Spleen (tissue), 11 donors: Measurements from ENCODE around the gene IQGAP2. TPM values are rescaled to one million over a fixed set of nuclear protein-coding genes. Genes with fewer than 3 reads are reported as not detected.

Experiments
- DNase-seq: peaks from one replicate; pipeline ENCODE4 v3.0.0-alpha.2; 2020
- H3K27ac ChIP-seq, 8 donors: fragments of 200-600 bp; sonication (generic) in 7 of 8; 1 replicate in 4 of 8; 2 replicates in 4 of 8; pipeline versions ENCODE4 v1.5.0 to v1.8.0; 2016 to 2021; ENCODE audit warnings: inconsistent platforms in 4 of 8, mild to moderate bottlenecking in 4 of 8, moderate library complexity in 1 of 8
- H3K27me3 ChIP-seq, 7 donors: fragments of 200-600 bp; sonication (generic) in 6 of 7; replicated peaks in 1 of 7; 1 replicate in 4 of 7; 2 replicates in 3 of 7; pipeline versions ENCODE4 v1.5.0 to v1.8.0; 2016 to 2021; ENCODE audit warnings: inconsistent platforms in 3 of 7, mild to moderate bottlenecking in 1 of 7
- H3K36me3 ChIP-seq, 6 donors: fragments of 200-600 bp; sonication (generic) in 5 of 6; 1 replicate in 4 of 6; 2 replicates in 2 of 6; pipeline versions ENCODE4 v1.5.0 to v1.8.0; 2016 to 2021; ENCODE audit warnings: inconsistent platforms in 2 of 6
- H3K4me1 ChIP-seq, 6 donors: fragments of 200-600 bp; sonication (generic) in 5 of 6; 1 replicate in 3 of 6; 2 replicates in 3 of 6; pipeline versions ENCODE4 v1.5.0 to v1.8.0; 2016 to 2021; ENCODE audit warnings: inconsistent platforms in 3 of 6
- H3K4me3 ChIP-seq, 8 donors: fragments of 200-600 bp; sonication (generic) in 7 of 8; 1 replicate in 4 of 8; 2 replicates in 4 of 8; pipeline versions ENCODE4 v1.5.0 to v1.8.0; 2016 to 2021; ENCODE audit warnings: inconsistent platforms in 4 of 8, mild to moderate bottlenecking in 4 of 8, moderate library complexity in 2 of 8
- H3K9me3 ChIP-seq, 8 donors: fragments of 200-600 bp; sonication (generic) in 7 of 8; 1 replicate in 4 of 8; 2 replicates in 4 of 8; pipeline versions ENCODE4 v1.5.0 to v1.8.0; 2016 to 2021; ENCODE audit warnings: inconsistent platforms in 4 of 8
- POLR2A ChIP-seq, 3 donors: fragments of 450-650 bp; IDR thresholded peaks; one replicate each; pipeline ENCODE4 v1.5.1; 2017; ENCODE audit warnings: antibody characterized with exemption in 3 of 3, mild to moderate bottlenecking in 1 of 3
- POLR2AphosphoS5 ChIP-seq, 3 donors: sonication (generic); formaldehyde crosslinking; IDR thresholded peaks; one replicate each; pipeline ENCODE4 v1.5.1; 2017; ENCODE audit warnings: antibody characterized with exemption in 3 of 3
- WGBS, 5 donors: extraction: QIAGEN DNeasy Blood & Tissue Kit in 3 of 5; methylation state at CpG; one replicate each; pipeline versions ENCODE4 v1.1.5 to v1.1.7; 2013 to 2018; 5-methylcytosine and 5-hydroxymethylcytosine counted together
- intact Hi-C: fragments of 100-400 bp; cut with DNase I; formaldehyde crosslinking; loops from one replicate; pipeline ENCODE4 v1.15.0; 2023; ENCODE audit warnings: low total_unique reads
- polyA plus RNA-seq, 3 donors: library from polyadenylated mRNA; stranded (reverse); fragments of 200-250 nt; gene quantifications; one replicate each; pipeline ENCODE4 v1.2.1, GENCODE V29; 2013
- total RNA-seq, 7 donors: library from RNA; depleted of rRNA in 3 of 7; stranded (reverse); fragments of >200 nt in 3 of 7; fragmentation: NEBNext Ultra II Directional in 4 of 7; extraction: Animal tissue kit (Norgen Biotek cat#: 25700) in 4 of 7; gene quantifications; one replicate each; pipeline versions ENCODE4 v1.1.0 to v1.2.1, GENCODE V29; 2016 to 2021
- TF ChIP-seq, protein P1 (sequence below), 11 experiments: fragments of 200-600 bp in 7 of 11; fragments of 450-650 bp in 4 of 11; sonication (generic) in 4 of 11; IDR thresholded peaks in 8 of 11; conservative IDR thresholded peaks in 3 of 11; 1 replicate in 7 of 11; 2 replicates in 4 of 11; pipeline versions ENCODE4 v1.4.0 to v1.8.0; 2016 to 2021; ENCODE audit warnings: antibody characterized with exemption in 11 of 11, inconsistent platforms in 4 of 11, mild to moderate bottlenecking in 1 of 11
- donor health status: healthy with polysubstance abuse.
- donor health status: DM: no; HTN: no; CAD: no; lungs with moderate emphysema.
- donor health status: DM: no; HTN: no; CAD: no.
- donor health status: Bipolar disorder and iron deficiency.
- donor health status: healthy.
- donor health status: DM: no; HTN: no; CAD: no.
- donor health status: DM: yes; HTN: yes; CAD: no.

The IQGAP2 gene
- total and polyA plus RNA-seq, 10 donors, result 9.3 to 83.6 (median 52.8) TPM

DNA sequence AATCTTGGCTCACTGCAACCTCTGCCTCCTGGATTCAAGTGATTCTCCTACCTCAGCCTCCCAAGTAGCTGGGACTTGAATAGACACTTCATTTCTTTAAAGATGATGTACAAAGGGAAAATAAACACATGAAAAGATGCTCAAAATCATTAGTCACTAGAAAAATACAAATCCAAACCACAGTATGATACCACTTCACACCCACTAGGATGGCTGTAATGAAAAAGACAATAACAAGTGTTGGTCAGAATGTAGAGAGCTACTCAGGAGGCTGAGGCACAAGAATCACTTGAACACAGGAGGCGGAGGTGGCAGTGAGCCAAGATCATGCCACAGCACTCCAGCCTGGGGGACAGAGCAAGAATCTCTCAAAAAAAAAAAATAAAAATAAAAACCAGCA, 207.1 kb downstream of the IQGAP2 start:
- TF ChIP-seq POLR2AphosphoS5 (IDR thresholded peaks at IDR 0.05) (no peak), POLR2A (IDR thresholded peaks at IDR 0.05) (no peak)
- TF ChIP-seq, protein P1, sequence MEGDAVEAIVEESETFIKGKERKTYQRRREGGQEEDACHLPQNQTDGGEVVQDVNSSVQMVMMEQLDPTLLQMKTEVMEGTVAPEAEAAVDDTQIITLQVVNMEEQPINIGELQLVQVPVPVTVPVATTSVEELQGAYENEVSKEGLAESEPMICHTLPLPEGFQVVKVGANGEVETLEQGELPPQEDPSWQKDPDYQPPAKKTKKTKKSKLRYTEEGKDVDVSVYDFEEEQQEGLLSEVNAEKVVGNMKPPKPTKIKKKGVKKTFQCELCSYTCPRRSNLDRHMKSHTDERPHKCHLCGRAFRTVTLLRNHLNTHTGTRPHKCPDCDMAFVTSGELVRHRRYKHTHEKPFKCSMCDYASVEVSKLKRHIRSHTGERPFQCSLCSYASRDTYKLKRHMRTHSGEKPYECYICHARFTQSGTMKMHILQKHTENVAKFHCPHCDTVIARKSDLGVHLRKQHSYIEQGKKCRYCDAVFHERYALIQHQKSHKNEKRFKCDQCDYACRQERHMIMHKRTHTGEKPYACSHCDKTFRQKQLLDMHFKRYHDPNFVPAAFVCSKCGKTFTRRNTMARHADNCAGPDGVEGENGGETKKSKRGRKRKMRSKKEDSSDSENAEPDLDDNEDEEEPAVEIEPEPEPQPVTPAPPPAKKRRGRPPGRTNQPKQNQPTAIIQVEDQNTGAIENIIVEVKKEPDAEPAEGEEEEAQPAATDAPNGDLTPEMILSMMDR (IDR thresholded peaks at IDR 0.05 in 8 of 11, conservative IDR thresholded peaks at IDR 0.05 in 3 of 11), result no peak
- Histone ChIP-seq H3K4me3 (no peak overlapping the region), H3K4me1 (peaks cover 5 to 35% (median 8%) of the 10 kb centered on the region in 6 donors), H3K27me3 (no peaks in the 10 kb centered on the region), H3K9me3 (no peaks in the 10 kb centered on the region), H3K36me3 (peaks cover 0 to 72% (median 4%) of the 10 kb centered on the region in 6 donors), H3K27ac (no peak overlapping the region)
- intact Hi-C loops, result no loop called here
- 85 to 97% (median 93%) methylated on average over 1 of the region's 1 CpG for WGBS, 5 donors
- no peak for DNase-seq

GRCh38 chr5:76612942-76613341, 209.9 kb downstream of the IQGAP2 start:
- 75 to 91% (median 84%) methylated on average over 5 of the region's 5 CpGs for WGBS, 5 donors
- H3K4me3 ChIP-seq, result no peak overlapping the region

GRCh38 chr5:76615759-76616158, 212.7 kb downstream of the IQGAP2 start:
- no peak for DNase-seq
- TF ChIP-seq POLR2AphosphoS5 (IDR thresholded peaks at IDR 0.05) (no peak), POLR2A (IDR thresholded peaks at IDR 0.05) (no peak)
- TF ChIP-seq, protein P1 (IDR thresholded peaks at IDR 0.05 in 8 of 11, conservative IDR thresholded peaks at IDR 0.05 in 3 of 11), result no peak
- H3K27ac ChIP-seq, result no peak overlapping the region
- H3K9me3 ChIP-seq, result no peaks in the 10 kb centered on the region
- intact Hi-C loops, result no loop called here
- H3K4me1 ChIP-seq, result no peaks in the 10 kb centered on the region
- H3K4me3 ChIP-seq, result no peak overlapping the region
- no peaks in the 10 kb centered on the region for H3K27me3 ChIP-seq
- 86 to 96% (median 89%) methylated on average over 2 of the region's 2 CpGs for WGBS, 5 donors
- peaks cover 0 to 70% (median 4%) of the 10 kb centered on the region in 6 donors for H3K36me3 ChIP-seq

More at GRCh38 chr5:76612942-76613341, 209.9 kb downstream of the IQGAP2 start:
- DNase-seq, result no peak
- intact Hi-C loops, result no loop called here
- Histone ChIP-seq H3K9me3 (no peaks in the 10 kb centered on the region), H3K4me1 (peaks cover 0 to 12% (median 0%) of the 10 kb centered on the region in 6 donors), H3K27me3 (no peaks in the 10 kb centered on the region), H3K27ac (no peak overlapping the region), H3K36me3 (peaks cover 0 to 70% (median 4%) of the 10 kb centered on the region in 6 donors)
- TF ChIP-seq, protein P1 (IDR thresholded peaks at IDR 0.05 in 8 of 11, conservative IDR thresholded peaks at IDR 0.05 in 3 of 11), result no peak
- TF ChIP-seq POLR2A (IDR thresholded peaks at IDR 0.05) (no peak), POLR2AphosphoS5 (IDR thresholded peaks at IDR 0.05) (no peak)

GRCh38 chr5:76616206-76616605, 213.1 kb downstream of the IQGAP2 start:
- Histone ChIP-seq H3K9me3 (no peaks in the 10 kb centered on the region), H3K27ac (no peak overlapping the region), H3K4me1 (no peaks in the 10 kb centered on the region), H3K4me3 (no peak overlapping the region), H3K27me3 (no peaks in the 10 kb centered on the region), H3K36me3 (peaks cover 0 to 65% (median 2%) of the 10 kb centered on the region in 6 donors)
- WGBS, 5 donors, result 76 to 89% (median 86%) methylated on average over 2 of the region's 2 CpGs
- no peak for DNase-seq
- intact Hi-C loops, result no loop called here
- TF ChIP-seq, protein P1 (IDR thresholded peaks at IDR 0.05 in 8 of 11, conservative IDR thresholded peaks at IDR 0.05 in 3 of 11), result no peak
- TF ChIP-seq POLR2A (IDR thresholded peaks at IDR 0.05) (no peak), POLR2AphosphoS5 (IDR thresholded peaks at IDR 0.05) (no peak)
